ENCODE results near the gene CARD16.

GRCh38 chr11:104997288-104997687 is 47.8 kb downstream of the CARD16 start:
- TF ChIP-seq CTCF (IDR thresholded peaks at IDR 0.05) (no peak), POLR2A (IDR thresholded peaks at IDR 0.05; ENCODE audit: low read depth) (no peak), POLR2AphosphoS5 (IDR thresholded peaks at IDR 0.05) (no peak), EP300 (IDR thresholded peaks at IDR 0.05) (no peak)

Data from esophagus muscularis mucosa (tissue), 4 donors.